RWPE1 (cell line): ENCODE data around the gene THOC2.
"Not testable (repeated sequence)": the region's sequence is repeated elsewhere in the genome, so short reads cannot be mapped to it uniquely, and the experiment has no call there.

Experiments used
- CTCF ChIA-PET: fragments of 350-600 bp; sonication (Branson Sonifier 250); formaldehyde crosslinking; extraction: SDS; loops from one replicate; lab custom pipeline; 2021; lab: Yijun Ruan, JAX
- POLR2A ChIA-PET: fragments of 400-600 bp; formaldehyde crosslinking; extraction: SDS; loops from one replicate; lab custom pipeline; 2020; ENCODE audit warnings: antibody characterized with exemption; ENCODE audit not compliant: low non-redundant PET; lab: Yijun Ruan, JAX
- DNase-seq: peaks from one replicate; pipeline ENCODE4 v3.0.0; 2012; ENCODE audit warnings: low spot score
- H3K27ac ChIP-seq: fragments of 450-650 bp; 2 replicates; pipeline ENCODE4 v1.5.1; 2017
- CTCF ChIP-seq: fragments of 450-650 bp; conservative IDR thresholded peaks from 2 replicates; pipeline ENCODE4 v1.5.1; 2017; ENCODE audit warnings: low read depth, mild to moderate bottlenecking

Gene THOC2

GRCh38 chrX:123732670-123733363 lies at the start of gene THOC2:
Gene THOC2 (minus strand): TSS chrX:123733052. CDS start chrX:123733022, 30 bp downstream.
- TF ChIP-seq CTCF, result peak; percentile 31; the same call in 1 of the 2 replicates
- POLR2A ChIA-PET, result no interaction called here
- peak; percentile 74 for DNase-seq
- H3K27ac ChIP-seq, result peak within 1 kb of the TSS; percentile 81
- CTCF ChIA-PET, result interaction anchor here (1.0 kb wide), 1 partner anchor 18 kb away, joined by 3 read pairs; no protein-coding TSS in a partner anchor

- CTCF ChIA-PET, H3K27ac ChIP-seq, DNase-seq, POLR2A ChIA-PET: not testable (repeated sequence)
Measured at GRCh38 chrX:123781786-123782185, 48.9 kb upstream of the THOC2 start.

GRCh38 chrX:123779908-123780396 lies 47.1 kb upstream of the THOC2 start:
- POLR2A ChIA-PET, result no interaction called here
- DNase-seq, result no peak
- H3K27ac ChIP-seq, result no peak overlapping the region
- TF ChIP-seq CTCF, result no peak
- CTCF ChIA-PET, result no interaction called here

- DNase-seq, result no peak
- H3K27ac ChIP-seq, result no peak overlapping the region
- ChIA-PET CTCF (interaction anchor here (0.6 kb wide), 1 partner anchor 57 kb away, joined by 8 read pairs; no protein-coding TSS in a partner anchor), POLR2A (no interaction called here)
- no peak for TF ChIP-seq CTCF
Measured at GRCh38 chrX:123773258-123773988, 40.6 kb upstream of the THOC2 start.

- CTCF ChIA-PET, result no interaction called here
Measured at GRCh38 chrX:123771449-123772064, 38.7 kb upstream of the THOC2 start.

More at GRCh38 chrX:123771449-123772064, 38.7 kb upstream of the THOC2 start:
- no peak for TF ChIP-seq CTCF
- POLR2A ChIA-PET, result no interaction called here
- DNase-seq, result no peak
- H3K27ac ChIP-seq, result no peak overlapping the region
